NT2/D1 (cell line): ENCODE results near the gene PMM2.

Source experiments
- YY1 ChIP-seq: IDR thresholded peaks from 2 replicates; pipeline ENCODE4 v1.6.1; 2011; ENCODE audit not compliant: insufficient read length, insufficient read depth
- ZNF274 ChIP-seq: IDR thresholded peaks from 2 replicates; pipeline ENCODE4 v1.6.1; 2011; ENCODE audit warnings: mild to moderate bottlenecking, low read depth, low read length

- TF ChIP-seq YY1 (no peak), ZNF274 (no peak)
These were observed 34.6 kb upstream of the PMM2 start for GRCh38 chr16:8763083-8763482.
